Stimulated activated CD4-positive, alpha-beta T cell treated with anti-CD3 and anti-CD28 coated beads, Interleukin-4, amount 100 ng/mL, for 1 hour (primary cell): Measurements from ENCODE around the gene NEK4.
A peak's percentile ranks its signal among the peaks of the same experiment; 100 is the strongest.

Experiments used
- DNase-seq: peaks from one replicate; pipeline ENCODE4 v3.0.0-alpha.2; 2020

Gene NEK4

GRCh38 chr3:52770496-52771333 is at the start of gene NEK4:
Gene NEK4, minus strand, starts transcription at chr3:52770940. Its CDS starts 194 bp downstream, at chr3:52770746.
- DNase-seq: peak; percentile 88

GRCh38 chr3:52819936-52820335 is 49.2 kb upstream of the NEK4 start:
- DNase-seq: no peak

GRCh38 chr3:52817860-52818259 is 47.1 kb upstream of the NEK4 start:
- no peak for DNase-seq

GRCh38 chr3:52817221-52817620 is 46.5 kb upstream of the NEK4 start:
- no peak for DNase-seq

GRCh38 chr3:52816654-52817053 is 45.9 kb upstream of the NEK4 start:
- no peak for DNase-seq

- DNase-seq: no peak
These were observed 45.5 kb upstream of the NEK4 start for GRCh38 chr3:52816199-52816598.

GRCh38 chr3:52813810-52814209 is 43.1 kb upstream of the NEK4 start:
- DNase-seq: no peak

GRCh38 chr3:52811452-52812011 is 40.8 kb upstream of the NEK4 start:
- DNase-seq: no peak

GRCh38 chr3:52810923-52811322 is 40.2 kb upstream of the NEK4 start:
- DNase-seq: no peak

GRCh38 chr3:52809662-52810377 is 39.1 kb upstream of the NEK4 start:
- no peak for DNase-seq

GRCh38 chr3:52809149-52809548 is 38.4 kb upstream of the NEK4 start:
- no peak for DNase-seq

- no peak for DNase-seq
These were observed 34.7 kb upstream of the NEK4 start for GRCh38 chr3:52805270-52806039.

GRCh38 chr3:52801839-52802238 is 31.1 kb upstream of the NEK4 start:
- DNase-seq: no peak

GRCh38 chr3:52800079-52800478 is 29.3 kb upstream of the NEK4 start:
- DNase-seq: no peak

- DNase-seq: no peak
These were observed 28.3 kb upstream of the NEK4 start for GRCh38 chr3:52798978-52799476.

GRCh38 chr3:52798376-52798977 is 27.7 kb upstream of the NEK4 start:
- DNase-seq: no peak

- no peak for DNase-seq
These were observed 25.7 kb upstream of the NEK4 start for GRCh38 chr3:52796411-52796810.

GRCh38 chr3:52795298-52795900 is 24.7 kb upstream of the NEK4 start:
- DNase-seq: no peak

- DNase-seq: no peak
These were observed 23.9 kb upstream of the NEK4 start, which contains the start of gene ITIH3 for GRCh38 chr3:52794612-52795099. Gene ITIH3, plus strand, starts transcription at chr3:52794796. Its CDS starts 8 bp downstream, at chr3:52794804.

GRCh38 chr3:52793702-52794611 is 23.2 kb upstream of the NEK4 start:
- no peak for DNase-seq
